Progenitor cell of endocrine pancreas (in vitro differentiated cells): Measurements from ENCODE around the gene HTR3D. TPM values are rescaled to one million over a fixed set of nuclear protein-coding genes. Genes with fewer than 3 reads are reported as not detected.

Experiments
- DNase-seq: peaks from one replicate; pipeline ENCODE4 v3.0.0; 2021; ENCODE audit warnings: low spot score; ENCODE audit not compliant: unreplicated experiment
- H3K27ac Mint-ChIP-seq: 2 replicates; pipeline ENCODE4 v1.8.0; 2021; ENCODE audit warnings: mild to moderate bottlenecking, moderate library complexity, mixed read lengths
- H3K27me3 Mint-ChIP-seq: 2 replicates; pipeline ENCODE4 v1.8.0; 2021; ENCODE audit warnings: mixed read lengths
- H3K36me3 Mint-ChIP-seq: 2 replicates; pipeline ENCODE4 v1.8.0; 2022; ENCODE audit warnings: mixed read lengths; ENCODE audit not compliant: insufficient read depth
- H3K4me1 Mint-ChIP-seq: 2 replicates; pipeline ENCODE4 v1.8.0; 2021; ENCODE audit warnings: low read depth, mixed read lengths
- H3K4me3 Mint-ChIP-seq: 2 replicates; pipeline ENCODE4 v1.8.0; 2021; ENCODE audit warnings: low read depth, mild to moderate bottlenecking, moderate library complexity, mixed read lengths
- H3K9me3 Mint-ChIP-seq: 2 replicates; pipeline ENCODE4 v1.8.0; 2021; ENCODE audit warnings: low read depth, mixed read lengths
- CTCF ChIP-seq: fragments of 200-600 bp; sonication (generic); IDR thresholded peaks from one replicate; pipeline ENCODE4 v1.5.0; 2021; ENCODE audit warnings: antibody characterized with exemption, mild to moderate bottlenecking; ENCODE audit not compliant: unreplicated experiment
- total RNA-seq: library from RNA; stranded (reverse); gene quantifications from 2 replicates; pipeline ENCODE4 v1.2.1, GENCODE V29; 2021

HTR3D gene
- total RNA-seq, 1 donor from 2014 or later = not detected

GRCh38 chr3:184011230-184011876, 20.2 kb upstream of the HTR3D start:
- Mint-ChIP-seq H3K9me3 (no peaks in the 10 kb centered on the region), H3K27me3 (no peaks in the 10 kb centered on the region), H3K27ac (peak overlapping the region; percentile 50), H3K36me3 (peaks cover 31% of the 10 kb centered on the region), H3K4me3 (no peak overlapping the region), H3K4me1 (peaks cover 30% of the 10 kb centered on the region)
- DNase-seq = no peak
- no peak for TF ChIP-seq CTCF

- H3K4me3 Mint-ChIP-seq = no peak overlapping the region
- H3K9me3 Mint-ChIP-seq = no peaks in the 10 kb centered on the region
- DNase-seq = no peak
- no peak overlapping the region for H3K27ac Mint-ChIP-seq
- peaks cover 32% of the 10 kb centered on the region for H3K4me1 Mint-ChIP-seq
- TF ChIP-seq CTCF = no peak
- H3K27me3 Mint-ChIP-seq = no peaks in the 10 kb centered on the region
- H3K36me3 Mint-ChIP-seq = peaks cover 31% of the 10 kb centered on the region
Observed at GRCh38 chr3:184011937-184012889, 19.3 kb upstream of the HTR3D start.

GRCh38 chr3:184015381-184016019, 16.0 kb upstream of the HTR3D start:
- no peak for TF ChIP-seq CTCF
- Mint-ChIP-seq H3K9me3 (no peaks in the 10 kb centered on the region), H3K4me1 (peaks cover 26% of the 10 kb centered on the region), H3K4me3 (peak overlapping the region; percentile 97), H3K36me3 (peaks cover 22% of the 10 kb centered on the region), H3K27me3 (peaks cover 3% of the 10 kb centered on the region), H3K27ac (peak overlapping the region; percentile 79)
- no peak for DNase-seq

GRCh38 chr3:184016169-184016570, 15.4 kb upstream of the HTR3D start:
- Mint-ChIP-seq H3K27me3 (peaks cover 6% of the 10 kb centered on the region), H3K9me3 (no peaks in the 10 kb centered on the region), H3K36me3 (peaks cover 17% of the 10 kb centered on the region), H3K27ac (peak overlapping the region; percentile 79), H3K4me3 (peak overlapping the region; percentile 97), H3K4me1 (peaks cover 26% of the 10 kb centered on the region)
- no peak for DNase-seq
- TF ChIP-seq CTCF = no peak
